ENCODE measurements around the gene SMARCAL1. TPM values are rescaled to one million over a fixed set of nuclear protein-coding genes. Genes with fewer than 3 reads are reported as not detected.

Gene SMARCAL1
- total and polyA plus RNA-seq, 2 of the 13 experiments (the other 11 are each of a cell fraction or from before 2014, with no cell fraction given) = 12.7 to 21.3 TPM

DNA sequence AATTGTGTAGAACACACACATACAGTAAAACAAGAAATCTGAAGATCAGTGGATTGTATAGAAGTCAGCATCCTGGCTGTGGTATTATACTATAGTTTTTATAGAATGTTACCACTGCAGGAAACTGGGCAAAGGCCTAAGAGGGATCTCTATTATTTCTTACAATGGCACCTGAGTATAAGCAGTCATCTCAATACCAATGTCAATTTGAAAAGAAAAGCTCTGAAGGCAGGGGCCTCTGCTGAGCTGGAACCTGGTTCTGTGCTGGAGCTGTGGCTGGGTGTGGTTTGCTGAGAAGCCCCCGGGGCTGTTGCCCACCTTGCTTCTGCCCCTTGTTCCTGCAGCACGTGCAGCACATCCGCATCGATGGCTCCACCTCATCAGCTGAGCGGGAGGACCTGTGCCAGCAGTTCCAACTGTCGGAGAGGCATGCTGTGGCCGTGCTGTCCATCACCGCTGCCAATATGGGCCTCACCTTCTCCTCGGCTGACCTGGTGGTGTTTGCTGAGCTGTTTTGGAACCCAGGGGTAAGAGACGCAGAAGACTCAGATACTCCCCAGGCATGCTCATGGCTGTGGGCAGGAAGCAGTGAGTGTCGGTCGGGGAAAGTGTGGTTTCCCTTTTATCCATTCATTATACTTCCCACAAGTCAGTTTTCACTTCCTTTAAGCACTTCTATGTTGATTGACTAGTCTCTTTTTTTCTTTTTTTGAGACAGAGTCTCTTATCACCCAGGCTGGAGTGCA lies 62.8 kb downstream of the SMARCAL1 start (continued):
- TF ChIP-seq, protein P1, sequence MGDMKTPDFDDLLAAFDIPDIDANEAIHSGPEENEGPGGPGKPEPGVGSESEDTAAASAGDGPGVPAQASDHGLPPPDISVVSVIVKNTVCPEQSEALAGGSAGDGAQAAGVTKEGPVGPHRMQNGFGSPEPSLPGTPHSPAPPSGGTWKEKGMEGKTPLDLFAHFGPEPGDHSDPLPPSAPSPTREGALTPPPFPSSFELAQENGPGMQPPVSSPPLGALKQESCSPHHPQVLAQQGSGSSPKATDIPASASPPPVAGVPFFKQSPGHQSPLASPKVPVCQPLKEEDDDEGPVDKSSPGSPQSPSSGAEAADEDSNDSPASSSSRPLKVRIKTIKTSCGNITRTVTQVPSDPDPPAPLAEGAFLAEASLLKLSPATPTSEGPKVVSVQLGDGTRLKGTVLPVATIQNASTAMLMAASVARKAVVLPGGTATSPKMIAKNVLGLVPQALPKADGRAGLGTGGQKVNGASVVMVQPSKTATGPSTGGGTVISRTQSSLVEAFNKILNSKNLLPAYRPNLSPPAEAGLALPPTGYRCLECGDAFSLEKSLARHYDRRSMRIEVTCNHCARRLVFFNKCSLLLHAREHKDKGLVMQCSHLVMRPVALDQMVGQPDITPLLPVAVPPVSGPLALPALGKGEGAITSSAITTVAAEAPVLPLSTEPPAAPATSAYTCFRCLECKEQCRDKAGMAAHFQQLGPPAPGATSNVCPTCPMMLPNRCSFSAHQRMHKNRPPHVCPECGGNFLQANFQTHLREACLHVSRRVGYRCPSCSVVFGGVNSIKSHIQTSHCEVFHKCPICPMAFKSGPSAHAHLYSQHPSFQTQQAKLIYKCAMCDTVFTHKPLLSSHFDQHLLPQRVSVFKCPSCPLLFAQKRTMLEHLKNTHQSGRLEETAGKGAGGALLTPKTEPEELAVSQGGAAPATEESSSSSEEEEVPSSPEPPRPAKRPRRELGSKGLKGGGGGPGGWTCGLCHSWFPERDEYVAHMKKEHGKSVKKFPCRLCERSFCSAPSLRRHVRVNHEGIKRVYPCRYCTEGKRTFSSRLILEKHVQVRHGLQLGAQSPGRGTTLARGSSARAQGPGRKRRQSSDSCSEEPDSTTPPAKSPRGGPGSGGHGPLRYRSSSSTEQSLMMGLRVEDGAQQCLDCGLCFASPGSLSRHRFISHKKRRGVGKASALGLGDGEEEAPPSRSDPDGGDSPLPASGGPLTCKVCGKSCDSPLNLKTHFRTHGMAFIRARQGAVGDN (CRISPR knock-in tag; IDR thresholded peaks at IDR 0.05) = no peak
- TF ChIP-seq ZNF678 (CRISPR knock-in tag; IDR thresholded peaks at IDR 0.05) (no peak), FOXM1 (CRISPR knock-in tag; IDR thresholded peaks at IDR 0.05) (no peak), GABPB1 (CRISPR knock-in tag; IDR thresholded peaks at IDR 0.05) (no peak)
- TF ChIP-seq, protein P2, sequence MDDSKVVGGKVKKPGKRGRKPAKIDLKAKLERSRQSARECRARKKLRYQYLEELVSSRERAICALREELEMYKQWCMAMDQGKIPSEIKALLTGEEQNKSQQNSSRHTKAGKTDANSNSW (CRISPR knock-in tag; IDR thresholded peaks at IDR 0.05; ENCODE audit: borderline replicate concordance) = no peak

DNA sequence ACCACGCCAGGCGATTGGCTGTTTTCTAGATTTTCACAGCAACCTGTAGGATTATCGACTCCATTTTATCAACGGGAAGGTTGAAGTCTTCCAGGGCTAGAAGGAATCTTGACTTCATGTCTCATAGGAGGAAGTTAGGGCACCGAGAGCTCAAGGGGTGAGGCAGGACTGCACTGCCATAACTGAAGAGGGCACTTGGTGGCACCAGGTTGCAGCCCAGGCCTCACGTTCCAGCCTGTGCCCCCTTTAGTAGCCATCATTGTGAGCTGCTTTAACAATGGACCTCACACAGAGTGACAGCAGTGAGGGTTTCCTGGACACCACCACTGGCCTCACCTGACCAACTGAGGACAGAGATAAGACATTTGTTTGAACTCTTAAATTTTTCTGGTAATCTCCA lies 63.5 kb downstream of the SMARCAL1 start:
- DNase-seq (ENCODE audit: low spot score) = no peak
- H3K4me3 ChIP-seq (replicated peaks in 1 of 3; ENCODE audit: insufficient read depth in 1 of 3, low read depth in 2 of 3, low read length in 3 of 3) = no peak overlapping the region
- in situ Hi-C loops (cut with HindIII; ENCODE audit: extremely low pct_ligation_motif_present, low pct_unique_long_range_greater_than_20kb) = no loop called here
- H3K4me2 ChIP-seq (ENCODE audit: low read depth, low read length) = no peak overlapping the region
- no TSS peak for BruUV-seq (replicated peaks)
- no peak for ATAC-seq
- POLR2A ChIA-PET = no interaction called here
- H2AFZ ChIP-seq (ENCODE audit: low read length) = no peak overlapping the region
- no peak overlapping the region for H3K27ac ChIP-seq (ENCODE audit: extremely low read length, insufficient read depth, low read length)
- H3K79me2 ChIP-seq (ENCODE audit: insufficient read depth, low read length) = no peaks in the 10 kb centered on the region
- no peak for TF ChIP-seq ZNF260 (CRISPR knock-in tag; IDR thresholded peaks at IDR 0.05; ENCODE audit: borderline replicate concordance, low read depth)
- TF ChIP-seq, protein P3, sequence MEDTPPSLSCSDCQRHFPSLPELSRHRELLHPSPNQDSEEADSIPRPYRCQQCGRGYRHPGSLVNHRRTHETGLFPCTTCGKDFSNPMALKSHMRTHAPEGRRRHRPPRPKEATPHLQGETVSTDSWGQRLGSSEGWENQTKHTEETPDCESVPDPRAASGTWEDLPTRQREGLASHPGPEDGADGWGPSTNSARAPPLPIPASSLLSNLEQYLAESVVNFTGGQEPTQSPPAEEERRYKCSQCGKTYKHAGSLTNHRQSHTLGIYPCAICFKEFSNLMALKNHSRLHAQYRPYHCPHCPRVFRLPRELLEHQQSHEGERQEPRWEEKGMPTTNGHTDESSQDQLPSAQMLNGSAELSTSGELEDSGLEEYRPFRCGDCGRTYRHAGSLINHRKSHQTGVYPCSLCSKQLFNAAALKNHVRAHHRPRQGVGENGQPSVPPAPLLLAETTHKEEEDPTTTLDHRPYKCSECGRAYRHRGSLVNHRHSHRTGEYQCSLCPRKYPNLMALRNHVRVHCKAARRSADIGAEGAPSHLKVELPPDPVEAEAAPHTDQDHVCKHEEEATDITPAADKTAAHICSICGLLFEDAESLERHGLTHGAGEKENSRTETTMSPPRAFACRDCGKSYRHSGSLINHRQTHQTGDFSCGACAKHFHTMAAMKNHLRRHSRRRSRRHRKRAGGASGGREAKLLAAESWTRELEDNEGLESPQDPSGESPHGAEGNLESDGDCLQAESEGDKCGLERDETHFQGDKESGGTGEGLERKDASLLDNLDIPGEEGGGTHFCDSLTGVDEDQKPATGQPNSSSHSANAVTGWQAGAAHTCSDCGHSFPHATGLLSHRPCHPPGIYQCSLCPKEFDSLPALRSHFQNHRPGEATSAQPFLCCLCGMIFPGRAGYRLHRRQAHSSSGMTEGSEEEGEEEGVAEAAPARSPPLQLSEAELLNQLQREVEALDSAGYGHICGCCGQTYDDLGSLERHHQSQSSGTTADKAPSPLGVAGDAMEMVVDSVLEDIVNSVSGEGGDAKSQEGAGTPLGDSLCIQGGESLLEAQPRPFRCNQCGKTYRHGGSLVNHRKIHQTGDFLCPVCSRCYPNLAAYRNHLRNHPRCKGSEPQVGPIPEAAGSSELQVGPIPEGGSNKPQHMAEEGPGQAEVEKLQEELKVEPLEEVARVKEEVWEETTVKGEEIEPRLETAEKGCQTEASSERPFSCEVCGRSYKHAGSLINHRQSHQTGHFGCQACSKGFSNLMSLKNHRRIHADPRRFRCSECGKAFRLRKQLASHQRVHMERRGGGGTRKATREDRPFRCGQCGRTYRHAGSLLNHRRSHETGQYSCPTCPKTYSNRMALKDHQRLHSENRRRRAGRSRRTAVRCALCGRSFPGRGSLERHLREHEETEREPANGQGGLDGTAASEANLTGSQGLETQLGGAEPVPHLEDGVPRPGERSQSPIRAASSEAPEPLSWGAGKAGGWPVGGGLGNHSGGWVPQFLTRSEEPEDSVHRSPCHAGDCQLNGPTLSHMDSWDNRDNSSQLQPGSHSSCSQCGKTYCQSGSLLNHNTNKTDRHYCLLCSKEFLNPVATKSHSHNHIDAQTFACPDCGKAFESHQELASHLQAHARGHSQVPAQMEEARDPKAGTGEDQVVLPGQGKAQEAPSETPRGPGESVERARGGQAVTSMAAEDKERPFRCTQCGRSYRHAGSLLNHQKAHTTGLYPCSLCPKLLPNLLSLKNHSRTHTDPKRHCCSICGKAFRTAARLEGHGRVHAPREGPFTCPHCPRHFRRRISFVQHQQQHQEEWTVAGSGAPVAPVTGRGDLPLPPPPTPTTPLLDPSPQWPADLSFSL (CRISPR knock-in tag; IDR thresholded peaks at IDR 0.05) = no peak
- TF ChIP-seq NRL (CRISPR knock-in tag; IDR thresholded peaks at IDR 0.05; ENCODE audit: borderline replicate concordance) = no peak
- no peak for TF ChIP-seq KDM5B (CRISPR knock-in tag; IDR thresholded peaks at IDR 0.05; ENCODE audit: borderline replicate concordance)
- TF ChIP-seq ZSCAN22 (CRISPR knock-in tag; IDR thresholded peaks at IDR 0.05) = no peak
- no peak for TF ChIP-seq RFX5 (IDR thresholded peaks at IDR 0.05; ENCODE audit: low read depth, low read length)
- peaks cover 9 to 31% of the 10 kb centered on the region in 2 experiments for H3K36me3 ChIP-seq (replicated peaks in 1 of 2; ENCODE audit: control insufficient read depth in 1 of 2, insufficient read depth in 2 of 2, low read length in 2 of 2)
- no peak for FAIRE-seq
- intact Hi-C loops (cut with micrococcal nuclease; ENCODE audit: unreplicated experiment) = no loop called here
- WGBS (ENCODE audit: low lambda C conversion rate) = 91% methylated on average over 6 of the region's 6 CpGs
- H3K4me1 ChIP-seq (ENCODE audit: insufficient read depth, low read length) = no peaks in the 10 kb centered on the region
- H3K27me3 ChIP-seq (ENCODE audit: control insufficient read depth in 1 of 2, insufficient read depth in 2 of 2, low read length in 2 of 2) = no peaks in the 10 kb centered on the region
- no peak overlapping the region for H3K9ac ChIP-seq (ENCODE audit: insufficient read depth, low read depth, low read length)
- H4K20me1 ChIP-seq (ENCODE audit: insufficient read depth, low read length) = no peaks in the 10 kb centered on the region
- CTCF ChIA-PET (ENCODE audit: low intra/inter-chr PET ratio, low total read pairs) = no interaction called here
- H3K9me3 ChIP-seq (ENCODE audit: low read length) = no peaks in the 10 kb centered on the region
